T1000 (cell line): ENCODE results near the gene BPIFA1.

ENCODE experiments used
- DNase-seq: peaks from one replicate; lab custom pipeline; 2025; ENCODE audit warnings: mixed read lengths; lab: John Stamatoyannopoulos, UW

The BPIFA1 gene

GRCh38 chr20:33240923-33241322 is 5.1 kb downstream of the BPIFA1 start:
- no peak for DNase-seq

GRCh38 chr20:33242319-33243100 is 6.7 kb downstream of the BPIFA1 start:
- DNase-seq, result no peak

GRCh38 chr20:33246077-33246476 is 10.3 kb downstream of the BPIFA1 start:
- no peak for DNase-seq

- no peak for DNase-seq
Measured at GRCh38 chr20:33249456-33249855, 13.7 kb downstream of the BPIFA1 start.

- DNase-seq, result no peak
Measured at GRCh38 chr20:33250666-33251065, 14.9 kb downstream of the BPIFA1 start.

GRCh38 chr20:33251496-33251895 is 15.7 kb downstream of the BPIFA1 start:
- DNase-seq, result no peak

- no peak for DNase-seq
Measured at GRCh38 chr20:33252460-33252859, 16.7 kb downstream of the BPIFA1 start.

- no peak for DNase-seq
Measured at GRCh38 chr20:33255005-33255404, 19.2 kb downstream of the BPIFA1 start.

- DNase-seq, result no peak
Measured at GRCh38 chr20:33257237-33257636, 21.4 kb downstream of the BPIFA1 start.

GRCh38 chr20:33259371-33259770 is 23.6 kb downstream of the BPIFA1 start:
- DNase-seq, result no peak

- no peak for DNase-seq
Measured at GRCh38 chr20:33261465-33261864, 25.7 kb downstream of the BPIFA1 start.

GRCh38 chr20:33262658-33263065 is 26.9 kb downstream of the BPIFA1 start:
- DNase-seq, result no peak

GRCh38 chr20:33263784-33264183 is 28.0 kb downstream of the BPIFA1 start:
- no peak for DNase-seq

- no peak for DNase-seq
Measured at GRCh38 chr20:33267701-33268100, 31.9 kb downstream of the BPIFA1 start.

- no peak for DNase-seq
Measured at GRCh38 chr20:33272155-33272873, 36.5 kb downstream of the BPIFA1 start.

GRCh38 chr20:33273117-33273851 is 37.5 kb downstream of the BPIFA1 start:
- DNase-seq, result no peak

- no peak for DNase-seq
Measured at GRCh38 chr20:33275215-33275614, 39.4 kb downstream of the BPIFA1 start.

- DNase-seq, result no peak
Measured at GRCh38 chr20:33275871-33276270, 40.1 kb downstream of the BPIFA1 start.

- no peak for DNase-seq
Measured at GRCh38 chr20:33276303-33277113, 40.7 kb downstream of the BPIFA1 start.

- no peak for DNase-seq
Measured at GRCh38 chr20:33277471-33278441, 42.0 kb downstream of the BPIFA1 start.

- no peak for DNase-seq
Measured at GRCh38 chr20:33278700-33279099, 42.9 kb downstream of the BPIFA1 start.
